Nasal cavity respiratory epithelium epithelial cell of viscerocranial mucosa (primary cell): ENCODE data around the gene FAM131C. TPM values are rescaled to one million over a fixed set of nuclear protein-coding genes. Genes with fewer than 3 reads are reported as not detected.

Experiments
- total RNA-seq: library from RNA; depleted of rRNA; stranded (reverse); fragments of >200 nt; gene quantifications from 2 replicates; pipeline ENCODE4 v1.2.3, GENCODE V29; 2014

FAM131C gene
- total RNA-seq = 0.34 and 1.00 TPM in 2 replicates

GRCh38 chr1:16073490-16074119 lies at the start of gene FAM131C:
Gene FAM131C, minus strand, starts transcription at chr1:16073651. Its CDS starts 209 bp downstream, at chr1:16073442.

GRCh38 chr1:16043521-16043920 lies 29.9 kb downstream of the FAM131C start, which contains the start of gene CLCNKB:
Gene CLCNKB, plus strand, starts transcription at chr1:16043782. Its CDS starts 711 bp downstream, at chr1:16044493.

GRCh38 chr1:16021681-16022080 lies 51.8 kb downstream of the FAM131C start, which contains the start of gene CLCNKA:
Gene CLCNKA, plus strand, starts transcription at chr1:16022036. Its CDS starts 584 bp downstream, at chr1:16022620.

GRCh38 chr1:16017461-16018303 lies 55.8 kb downstream of the FAM131C start, which contains the start of gene HSPB7:
Gene HSPB7, minus strand, starts transcription at chr1:16018043. Its CDS starts 80 bp downstream, at chr1:16017963.

Other genes starting within 250 kb of the FAM131C start
- gene SPEN, start 225.9 kb downstream of the FAM131C start, total RNA-seq = 25.6 and 63.0 TPM in 2 replicates
- 30.1 and 38.5 TPM in 2 replicates for gene ZBTB17, start 97.5 kb downstream of the FAM131C start, total RNA-seq
- gene SRARP, start 69.4 kb downstream of the FAM131C start, total RNA-seq = not detected in 2 replicates
- gene HSPB7, start 55.6 kb downstream of the FAM131C start, total RNA-seq = not detected in 2 replicates
- not detected in 2 replicates for gene CLCNKA, start 51.6 kb downstream of the FAM131C start, total RNA-seq
- gene CLCNKB, start 29.9 kb downstream of the FAM131C start, total RNA-seq = 0.21 TPM in 1 of 2 replicates, not detected in the other
- 184 and 193 TPM in 2 replicates for gene EPHA2, start 82.4 kb upstream of the FAM131C start, total RNA-seq
- 5.1 and 11.0 TPM in 2 replicates for gene ARHGEF19, start 139.0 kb upstream of the FAM131C start, total RNA-seq
- gene CPLANE2, start 163.5 kb upstream of the FAM131C start, total RNA-seq = 11.4 and 13.3 TPM in 2 replicates